ENCODE measurements around the gene LYSMD4. TPM values are rescaled to one million over a fixed set of nuclear protein-coding genes. Genes with fewer than 3 reads are reported as not detected.

The LYSMD4 gene
- total and polyA plus RNA-seq, 8 donors: 7.9 to 13.2 (median 10.1) TPM

DNA sequence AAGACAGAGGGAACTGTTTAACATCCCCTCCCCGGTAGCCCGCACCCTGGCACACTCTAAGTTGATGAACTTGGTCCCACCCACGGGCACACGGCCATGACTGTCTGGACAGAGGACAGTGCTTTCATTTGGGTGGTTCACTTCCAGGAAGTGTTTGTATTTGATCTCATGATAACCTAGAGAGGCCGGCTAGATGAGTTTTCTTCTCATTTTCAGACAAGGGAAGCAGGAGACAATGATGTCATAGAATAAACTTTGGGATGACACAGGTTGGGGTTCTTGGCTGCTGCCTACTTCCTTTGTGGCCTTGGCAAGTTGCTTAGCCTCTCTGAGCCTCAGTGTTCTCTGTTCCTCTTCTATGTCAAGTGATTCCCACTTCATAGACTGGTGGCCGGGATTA lies 16.1 kb upstream of the LYSMD4 start:
- no peaks in the 10 kb centered on the region for H3K9me3 ChIP-seq
- TF ChIP-seq, protein P1, sequence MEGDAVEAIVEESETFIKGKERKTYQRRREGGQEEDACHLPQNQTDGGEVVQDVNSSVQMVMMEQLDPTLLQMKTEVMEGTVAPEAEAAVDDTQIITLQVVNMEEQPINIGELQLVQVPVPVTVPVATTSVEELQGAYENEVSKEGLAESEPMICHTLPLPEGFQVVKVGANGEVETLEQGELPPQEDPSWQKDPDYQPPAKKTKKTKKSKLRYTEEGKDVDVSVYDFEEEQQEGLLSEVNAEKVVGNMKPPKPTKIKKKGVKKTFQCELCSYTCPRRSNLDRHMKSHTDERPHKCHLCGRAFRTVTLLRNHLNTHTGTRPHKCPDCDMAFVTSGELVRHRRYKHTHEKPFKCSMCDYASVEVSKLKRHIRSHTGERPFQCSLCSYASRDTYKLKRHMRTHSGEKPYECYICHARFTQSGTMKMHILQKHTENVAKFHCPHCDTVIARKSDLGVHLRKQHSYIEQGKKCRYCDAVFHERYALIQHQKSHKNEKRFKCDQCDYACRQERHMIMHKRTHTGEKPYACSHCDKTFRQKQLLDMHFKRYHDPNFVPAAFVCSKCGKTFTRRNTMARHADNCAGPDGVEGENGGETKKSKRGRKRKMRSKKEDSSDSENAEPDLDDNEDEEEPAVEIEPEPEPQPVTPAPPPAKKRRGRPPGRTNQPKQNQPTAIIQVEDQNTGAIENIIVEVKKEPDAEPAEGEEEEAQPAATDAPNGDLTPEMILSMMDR (IDR thresholded peaks at IDR 0.05): no peak
- H3K27me3 ChIP-seq: no peaks in the 10 kb centered on the region
- intact Hi-C loops (cut with DNase I): no loop called here
- no peak overlapping the region for H3K4me3 ChIP-seq
- no peak for DNase-seq
- H3K36me3 ChIP-seq: no peaks in the 10 kb centered on the region
- ATAC-seq: no peak
- no peaks in the 10 kb centered on the region for H3K4me1 ChIP-seq
- H3K27ac ChIP-seq: peak overlapping the region in 1 of 2 donors; percentile 37

- TF ChIP-seq, protein P1 (IDR thresholded peaks at IDR 0.05): no peak
- Histone ChIP-seq H3K27me3 (no peaks in the 10 kb centered on the region), H3K36me3 (no peaks in the 10 kb centered on the region), H3K9me3 (no peaks in the 10 kb centered on the region), H3K27ac (no peak overlapping the region), H3K4me3 (no peak overlapping the region), H3K4me1 (no peaks in the 10 kb centered on the region)
- DNase-seq (no peak), ATAC-seq (no peak)
- intact Hi-C loops (cut with DNase I): no loop called here
Measured at GRCh38 chr15:99745370-99746086, 12.3 kb upstream of the LYSMD4 start.

GRCh38 chr15:99744142-99744541 lies 10.9 kb upstream of the LYSMD4 start:
- Histone ChIP-seq H3K9me3 (no peaks in the 10 kb centered on the region), H3K4me3 (no peak overlapping the region), H3K36me3 (no peaks in the 10 kb centered on the region), H3K4me1 (no peaks in the 10 kb centered on the region), H3K27ac (no peak overlapping the region), H3K27me3 (no peaks in the 10 kb centered on the region)
- TF ChIP-seq, protein P1 (IDR thresholded peaks at IDR 0.05): no peak
- DNase-seq (no peak), ATAC-seq (no peak)
- intact Hi-C loops (cut with DNase I): no loop called here

GRCh38 chr15:99741835-99742234 lies 8.6 kb upstream of the LYSMD4 start:
- Histone ChIP-seq H3K36me3 (no peaks in the 10 kb centered on the region), H3K4me1 (no peaks in the 10 kb centered on the region), H3K9me3 (no peaks in the 10 kb centered on the region), H3K27ac (no peak overlapping the region), H3K27me3 (no peaks in the 10 kb centered on the region), H3K4me3 (no peak overlapping the region)
- DNase-seq (no peak), ATAC-seq (no peak)
- intact Hi-C loops (cut with DNase I): no loop called here
- TF ChIP-seq, protein P1 (IDR thresholded peaks at IDR 0.05): no peak

DNA sequence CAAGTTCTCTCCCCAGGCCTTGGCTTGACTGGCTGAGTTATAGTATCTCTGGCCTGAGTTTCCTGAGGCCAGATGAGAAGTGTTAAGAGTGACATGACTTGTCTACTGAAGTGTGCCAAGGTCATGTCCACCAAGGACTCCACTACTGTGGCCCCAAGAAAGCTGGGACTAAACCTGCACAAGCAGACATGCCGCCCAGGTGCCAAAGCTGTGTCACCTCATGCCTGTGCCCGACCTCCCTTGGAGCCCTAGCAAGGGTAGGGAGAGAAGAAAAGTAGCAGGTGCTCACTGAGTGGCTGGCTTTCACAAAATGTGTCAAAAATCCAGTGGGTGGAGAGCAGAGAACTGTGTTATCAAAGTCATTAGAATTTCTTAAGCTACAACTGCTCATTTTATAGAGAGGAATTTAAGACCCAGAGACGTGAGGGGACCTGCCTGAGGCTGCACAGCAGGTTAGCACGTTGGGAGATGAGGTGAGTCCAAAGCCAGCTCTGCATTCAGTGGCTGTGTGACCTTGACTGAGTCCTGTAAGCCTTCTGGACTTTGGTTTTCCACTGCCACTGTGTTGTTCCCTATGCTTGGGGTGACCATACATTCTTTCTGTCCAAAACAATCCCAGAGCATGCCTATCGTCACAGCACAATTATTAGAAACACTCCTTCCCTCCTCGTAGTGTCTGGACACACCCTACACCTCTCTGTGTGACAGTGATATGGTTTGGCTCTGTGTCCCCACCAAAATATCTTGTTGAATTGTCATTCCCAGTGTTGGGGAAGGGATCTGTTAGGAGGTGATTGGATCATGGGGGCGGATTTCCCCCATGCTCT lies 5.0 kb upstream of the LYSMD4 start:
- ATAC-seq: no peak

More for the DNA sequence above, 5.0 kb upstream of the LYSMD4 start:
- Histone ChIP-seq H3K9me3 (no peaks in the 10 kb centered on the region), H3K27me3 (no peaks in the 10 kb centered on the region), H3K36me3 (no peaks in the 10 kb centered on the region), H3K27ac (no peak overlapping the region), H3K4me3 (no peak overlapping the region), H3K4me1 (peaks cover 0 to 3% of the 10 kb centered on the region in 2 donors)
- DNase-seq: no peak
- intact Hi-C loops (cut with DNase I): no loop called here
- TF ChIP-seq, protein P1 (IDR thresholded peaks at IDR 0.05): no peak
